ENCODE measurements around the gene BACE1. TPM values are rescaled to one million over a fixed set of nuclear protein-coding genes. Genes with fewer than 3 reads are reported as not detected.

BACE1 gene
- total and polyA plus RNA-seq, 2 donors (not counting 3 experiments of a cell fraction or from before 2014, with no cell fraction given): 28.8 to 29.6 TPM

DNA sequence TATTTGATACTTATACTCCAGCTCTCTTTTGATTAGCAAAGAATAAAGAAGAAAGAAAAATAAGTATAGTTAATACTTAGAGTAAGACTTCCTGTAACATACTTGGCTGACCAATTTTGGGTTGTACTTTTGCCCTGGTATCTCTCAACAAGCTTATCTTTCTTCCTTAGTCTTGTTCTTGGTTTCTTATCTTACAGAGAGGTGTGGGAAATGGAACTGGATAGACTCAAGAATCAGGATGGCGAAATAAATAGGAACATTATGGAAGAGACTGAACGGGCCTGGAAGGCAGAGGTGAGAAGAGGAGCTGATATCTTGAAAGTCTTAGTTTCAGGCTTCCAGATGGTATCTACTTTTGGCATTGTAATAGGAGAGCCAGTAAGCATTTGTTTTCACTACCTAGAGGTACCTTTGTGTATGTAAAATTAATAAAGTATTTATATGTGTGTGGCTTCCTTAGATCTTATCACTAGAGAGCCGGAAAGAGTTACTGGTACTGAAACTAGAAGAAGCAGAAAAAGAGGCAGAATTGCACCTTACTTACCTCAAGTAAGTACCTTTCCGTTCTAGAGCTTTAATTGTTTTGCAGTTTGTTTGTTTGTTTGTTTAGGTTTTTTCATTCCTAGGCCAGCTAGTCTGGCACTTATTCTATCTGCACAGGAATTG, 36.2 kb downstream of the BACE1 start:
- DNase-seq (ENCODE audit: low read depth, low spot score): no peak
- TF ChIP-seq POLR2AphosphoS5 (IDR thresholded peaks at IDR 0.05; ENCODE audit: insufficient read depth, low read depth, low read length) (no peak), GATA2 (IDR thresholded peaks at IDR 0.05; ENCODE audit: insufficient read depth, insufficient read length, low read depth, low read length) (peak; percentile 35)
- no TSS peak for BruUV-seq (replicated peaks)
- CTCF ChIA-PET: no interaction called here
- H3K9ac ChIP-seq (replicated peaks; ENCODE audit: extremely low read depth, insufficient read depth, low read length): no peak overlapping the region
- intact Hi-C loops (cut with micrococcal nuclease): loop anchor here (2.0 kb wide), 1 partner anchor 37 kb away; the partner anchor contains the start of gene BACE1
- peaks cover 21% of the 10 kb centered on the region for H3K4me1 ChIP-seq (ENCODE audit: control insufficient read depth, extremely low read depth, insufficient read depth, low read length)
- no peaks in the 10 kb centered on the region for H3K9me1 ChIP-seq (replicated peaks; ENCODE audit: control insufficient read depth, extremely low read depth, insufficient read depth, low read length)
- H3K27ac ChIP-seq (ENCODE audit: insufficient read depth, low read depth, low read length): no peak overlapping the region
- POLR2A ChIA-PET: no interaction called here
- no peaks in the 10 kb centered on the region for H3K9me3 ChIP-seq (replicated peaks; ENCODE audit: control insufficient read depth, insufficient read depth, low read length)
- H3K36me3 ChIP-seq (ENCODE audit: control insufficient read depth in 2 of 2, extremely low read depth in 1 of 2, insufficient read depth in 2 of 2, low read length in 2 of 2): peaks cover 5 to 7% of the 10 kb centered on the region in 2 experiments
- H3K27me3 ChIP-seq (ENCODE audit: control insufficient read depth in 2 of 2, insufficient read depth in 2 of 2, low read length in 2 of 2): no peaks in the 10 kb centered on the region
- H3K79me2 ChIP-seq (ENCODE audit: control insufficient read depth, insufficient read depth, low read length): no peaks in the 10 kb centered on the region
- no peak for FAIRE-seq
- dilution Hi-C loops (cut with MboI; ENCODE audit: extremely low pct_ligation_motif_present, low sequenced_read_pairs): no loop called here
- no peaks in the 10 kb centered on the region for H4K20me1 ChIP-seq (replicated peaks; ENCODE audit: control insufficient read depth, extremely low read depth, insufficient read depth, low read length)
- H3K4me3 ChIP-seq (replicated peaks in 1 of 3; ENCODE audit: insufficient read depth in 1 of 3, low read depth in 1 of 3, low read length in 3 of 3): no peak overlapping the region
- H3K4me2 ChIP-seq (ENCODE audit: insufficient read depth, low read length): no peak overlapping the region
- no peak overlapping the region for H2AFZ ChIP-seq (ENCODE audit: low read depth, low read length)

DNA sequence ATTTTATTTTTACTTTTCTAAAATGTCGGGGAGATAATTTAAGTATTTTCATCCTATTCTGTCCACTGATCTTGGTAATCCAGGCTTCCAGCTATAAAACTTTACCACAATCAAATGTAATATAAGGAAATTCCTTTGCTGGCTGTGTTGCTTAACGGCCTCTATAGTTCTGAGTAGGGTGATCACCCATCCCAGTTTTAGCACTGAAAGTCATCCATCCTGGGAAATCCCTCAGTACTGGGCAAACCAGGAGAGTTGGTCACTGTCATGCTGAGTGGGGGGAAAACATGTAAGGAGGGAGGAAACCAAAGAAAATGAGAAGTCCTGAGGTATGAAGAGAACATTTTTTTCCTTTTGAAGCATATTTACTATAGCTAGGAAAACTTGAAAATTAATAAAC, 37.7 kb downstream of the BACE1 start:
- POLR2A ChIA-PET: no interaction called here

More for the DNA sequence above, 37.7 kb downstream of the BACE1 start:
- FAIRE-seq: no peak
- Histone ChIP-seq H3K9ac (replicated peaks; ENCODE audit: extremely low read depth, insufficient read depth, low read length) (no peak overlapping the region), H3K4me1 (ENCODE audit: control insufficient read depth, extremely low read depth, insufficient read depth, low read length) (peaks cover 21% of the 10 kb centered on the region), H3K9me1 (replicated peaks; ENCODE audit: control insufficient read depth, extremely low read depth, insufficient read depth, low read length) (no peaks in the 10 kb centered on the region), H3K27me3 (ENCODE audit: control insufficient read depth in 2 of 2, insufficient read depth in 2 of 2, low read length in 2 of 2) (no peaks in the 10 kb centered on the region), H3K9me3 (replicated peaks; ENCODE audit: control insufficient read depth, insufficient read depth, low read length) (no peaks in the 10 kb centered on the region), H3K27ac (ENCODE audit: insufficient read depth, low read depth, low read length) (no peak overlapping the region), H3K36me3 (ENCODE audit: control insufficient read depth in 2 of 2, extremely low read depth in 1 of 2, insufficient read depth in 2 of 2, low read length in 2 of 2) (peaks cover 4 to 5% of the 10 kb centered on the region in 2 experiments), H3K4me3 (replicated peaks in 1 of 3; ENCODE audit: insufficient read depth in 1 of 3, low read depth in 1 of 3, low read length in 3 of 3) (no peak overlapping the region), H2AFZ (ENCODE audit: low read depth, low read length) (no peak overlapping the region), H4K20me1 (replicated peaks; ENCODE audit: control insufficient read depth, extremely low read depth, insufficient read depth, low read length) (no peaks in the 10 kb centered on the region), H3K4me2 (ENCODE audit: insufficient read depth, low read length) (no peak overlapping the region), H3K79me2 (ENCODE audit: control insufficient read depth, insufficient read depth, low read length) (no peaks in the 10 kb centered on the region)
- TF ChIP-seq GATA2 (IDR thresholded peaks at IDR 0.05; ENCODE audit: insufficient read depth, insufficient read length, low read depth, low read length) (no peak), JUN (IDR thresholded peaks at IDR 0.05; ENCODE audit: borderline replicate concordance, insufficient read depth, insufficient read length, low read depth) (no peak), EZH2 (IDR thresholded peaks at IDR 0.05; ENCODE audit: borderline replicate concordance, low read depth, low read length, severe bottlenecking) (no peak), POLR2AphosphoS5 (IDR thresholded peaks at IDR 0.05; ENCODE audit: insufficient read depth, low read depth, low read length) (no peak), FOS (IDR thresholded peaks at IDR 0.05; ENCODE audit: borderline replicate concordance, insufficient read depth, low read length) (no peak), MYC (IDR thresholded peaks at IDR 0.05; ENCODE audit: low read depth, low read length) (no peak), POLR2A (IDR thresholded peaks at IDR 0.05; ENCODE audit: low read depth, low read length) (no peak)
- TF ChIP-seq, protein P1, sequence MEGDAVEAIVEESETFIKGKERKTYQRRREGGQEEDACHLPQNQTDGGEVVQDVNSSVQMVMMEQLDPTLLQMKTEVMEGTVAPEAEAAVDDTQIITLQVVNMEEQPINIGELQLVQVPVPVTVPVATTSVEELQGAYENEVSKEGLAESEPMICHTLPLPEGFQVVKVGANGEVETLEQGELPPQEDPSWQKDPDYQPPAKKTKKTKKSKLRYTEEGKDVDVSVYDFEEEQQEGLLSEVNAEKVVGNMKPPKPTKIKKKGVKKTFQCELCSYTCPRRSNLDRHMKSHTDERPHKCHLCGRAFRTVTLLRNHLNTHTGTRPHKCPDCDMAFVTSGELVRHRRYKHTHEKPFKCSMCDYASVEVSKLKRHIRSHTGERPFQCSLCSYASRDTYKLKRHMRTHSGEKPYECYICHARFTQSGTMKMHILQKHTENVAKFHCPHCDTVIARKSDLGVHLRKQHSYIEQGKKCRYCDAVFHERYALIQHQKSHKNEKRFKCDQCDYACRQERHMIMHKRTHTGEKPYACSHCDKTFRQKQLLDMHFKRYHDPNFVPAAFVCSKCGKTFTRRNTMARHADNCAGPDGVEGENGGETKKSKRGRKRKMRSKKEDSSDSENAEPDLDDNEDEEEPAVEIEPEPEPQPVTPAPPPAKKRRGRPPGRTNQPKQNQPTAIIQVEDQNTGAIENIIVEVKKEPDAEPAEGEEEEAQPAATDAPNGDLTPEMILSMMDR (IDR thresholded peaks at IDR 0.05; ENCODE audit: extremely low read depth in 1 of 2, insufficient read depth in 1 of 2, low read depth in 1 of 2, low read length in 2 of 2): no peak
- TF ChIP-seq, protein P2, sequence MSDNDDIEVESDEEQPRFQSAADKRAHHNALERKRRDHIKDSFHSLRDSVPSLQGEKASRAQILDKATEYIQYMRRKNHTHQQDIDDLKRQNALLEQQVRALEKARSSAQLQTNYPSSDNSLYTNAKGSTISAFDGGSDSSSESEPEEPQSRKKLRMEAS (IDR thresholded peaks at IDR 0.05; ENCODE audit: insufficient read depth, insufficient read length): no peak
- BruUV-seq (replicated peaks): no TSS peak
- CTCF ChIA-PET: no interaction called here
- dilution Hi-C loops (cut with MboI; ENCODE audit: extremely low pct_ligation_motif_present, low sequenced_read_pairs) (no loop called here), intact Hi-C loops (cut with micrococcal nuclease) (no loop called here)
- DNase-seq (ENCODE audit: low read depth, low spot score): no peak

Measured in endothelial cell of umbilical vein (primary cell).